WERI-Rb-1 (cell line): ENCODE measurements around the gene ITPR1.

Experiments used
- DNase-seq: peaks from one replicate; pipeline ENCODE4 v3.0.0-alpha.2; 2020
- H3K27ac ChIP-seq: fragments of 250-450 bp; sonication (Bioruptor Pico); 2 replicates; pipeline ENCODE4 v1.5.1; 2020; ENCODE audit warnings: mild to moderate bottlenecking, moderate library complexity
- H3K27me3 ChIP-seq: fragments of 250-450 bp; sonication (Bioruptor Pico); 2 replicates; pipeline ENCODE4 v1.5.1; 2021; ENCODE audit warnings: mild to moderate bottlenecking, low read depth, moderate library complexity; ENCODE audit not compliant: insufficient read depth, severe bottlenecking
- H3K36me3 ChIP-seq: fragments of 250-450 bp; sonication (Bioruptor Pico); 2 replicates; pipeline ENCODE4 v1.5.1; 2020; ENCODE audit warnings: mild to moderate bottlenecking, moderate library complexity
- H3K4me3 ChIP-seq: 2 replicates; pipeline ENCODE4 v1.5.1; 2011; ENCODE audit warnings: low read depth, mild to moderate bottlenecking, control low read depth, low read length
- H3K9me3 ChIP-seq: fragments of 250-450 bp; sonication (Bioruptor Pico); 2 replicates; pipeline ENCODE4 v1.5.1; 2021; ENCODE audit warnings: mild to moderate bottlenecking, moderate library complexity; ENCODE audit not compliant: severe bottlenecking
- CTCF ChIP-seq: IDR thresholded peaks from 2 replicates; pipeline ENCODE4 v1.5.1; 2011; ENCODE audit warnings: low read depth, mild to moderate bottlenecking, control low read depth, inconsistent platforms, low read length

Gene ITPR1

GRCh38 chr3:4548780-4549179, 55.6 kb downstream of the ITPR1 start:
- no peak overlapping the region for H3K4me3 ChIP-seq
- no peaks in the 10 kb centered on the region for H3K27me3 ChIP-seq
- no peak for TF ChIP-seq CTCF

GRCh38 chr3:4549896-4550295, 56.7 kb downstream of the ITPR1 start:
- no peaks in the 10 kb centered on the region for H3K9me3 ChIP-seq
- no peaks in the 10 kb centered on the region for H3K36me3 ChIP-seq
- H3K4me3 ChIP-seq, result no peak overlapping the region
- no peaks in the 10 kb centered on the region for H3K27me3 ChIP-seq
- no peak for DNase-seq
- no peak overlapping the region for H3K27ac ChIP-seq
- TF ChIP-seq CTCF, result no peak

More at GRCh38 chr3:4548780-4549179, 55.6 kb downstream of the ITPR1 start:
- DNase-seq, result no peak
- Histone ChIP-seq H3K36me3 (no peaks in the 10 kb centered on the region), H3K27ac (no peak overlapping the region), H3K9me3 (no peaks in the 10 kb centered on the region)

- H3K36me3 ChIP-seq, result no peaks in the 10 kb centered on the region
- no peak overlapping the region for H3K27ac ChIP-seq
- TF ChIP-seq CTCF, result no peak
- H3K4me3 ChIP-seq, result no peak overlapping the region
- no peaks in the 10 kb centered on the region for H3K27me3 ChIP-seq
- DNase-seq, result no peak
- no peaks in the 10 kb centered on the region for H3K9me3 ChIP-seq
These were observed 58.0 kb downstream of the ITPR1 start for GRCh38 chr3:4551051-4551711.

- DNase-seq, result no peak
- TF ChIP-seq CTCF, result no peak
- no peaks in the 10 kb centered on the region for H3K27me3 ChIP-seq
- H3K27ac ChIP-seq, result no peak overlapping the region
- H3K36me3 ChIP-seq, result no peaks in the 10 kb centered on the region
- H3K4me3 ChIP-seq, result no peak overlapping the region
- no peaks in the 10 kb centered on the region for H3K9me3 ChIP-seq
These were observed 58.8 kb downstream of the ITPR1 start for GRCh38 chr3:4551794-4552442.

GRCh38 chr3:4552811-4553210, 59.7 kb downstream of the ITPR1 start:
- Histone ChIP-seq H3K9me3 (no peaks in the 10 kb centered on the region), H3K4me3 (no peak overlapping the region), H3K27me3 (no peaks in the 10 kb centered on the region), H3K36me3 (no peaks in the 10 kb centered on the region), H3K27ac (no peak overlapping the region)
- no peak for TF ChIP-seq CTCF
- no peak for DNase-seq

- Histone ChIP-seq H3K36me3 (no peaks in the 10 kb centered on the region), H3K4me3 (no peak overlapping the region), H3K27ac (no peak overlapping the region), H3K27me3 (no peaks in the 10 kb centered on the region), H3K9me3 (no peaks in the 10 kb centered on the region)
- no peak for TF ChIP-seq CTCF
- DNase-seq, result no peak
These were observed 68.5 kb downstream of the ITPR1 start for GRCh38 chr3:4561661-4562060.
